ENCODE data around the gene VMO1. TPM values are rescaled to one million over a fixed set of nuclear protein-coding genes. Genes with fewer than 3 reads are reported as not detected.

Gene VMO1
- total and polyA plus RNA-seq, 9 of the 15 experiments (the other 6 are each of a cell fraction or from before 2014, with no cell fraction given): 0.31 TPM; not detected in 8

GRCh38 chr17:4785311-4786105 lies 656 bp downstream of the VMO1 start (continued):
- TF ChIP-seq THRA (IDR thresholded peaks at IDR 0.05) (no peak), RB1 (IDR thresholded peaks at IDR 0.05; ENCODE audit: low read depth) (no peak), ID3 (CRISPR knock-in tag; IDR thresholded peaks at IDR 0.05) (no peak), ID3 (tag; IDR thresholded peaks at IDR 0.05) (no peak), PTRF (tag; IDR thresholded peaks at IDR 0.05) (no peak), HINFP (tag; conservative IDR thresholded peaks at IDR 0.05; ENCODE audit: low read depth) (no peak)
